Measurements from ENCODE around the gene PI4KB. TPM values are rescaled to one million over a fixed set of nuclear protein-coding genes. Genes with fewer than 3 reads are reported as not detected.
"Not testable (repeated sequence)": the region's sequence is repeated elsewhere in the genome, so short reads cannot be mapped to it uniquely, and the experiment has no call there.

The PI4KB gene
- total RNA-seq, 4 donors from 2014 or later: 93.1 to 110 (median 107) TPM

DNA sequence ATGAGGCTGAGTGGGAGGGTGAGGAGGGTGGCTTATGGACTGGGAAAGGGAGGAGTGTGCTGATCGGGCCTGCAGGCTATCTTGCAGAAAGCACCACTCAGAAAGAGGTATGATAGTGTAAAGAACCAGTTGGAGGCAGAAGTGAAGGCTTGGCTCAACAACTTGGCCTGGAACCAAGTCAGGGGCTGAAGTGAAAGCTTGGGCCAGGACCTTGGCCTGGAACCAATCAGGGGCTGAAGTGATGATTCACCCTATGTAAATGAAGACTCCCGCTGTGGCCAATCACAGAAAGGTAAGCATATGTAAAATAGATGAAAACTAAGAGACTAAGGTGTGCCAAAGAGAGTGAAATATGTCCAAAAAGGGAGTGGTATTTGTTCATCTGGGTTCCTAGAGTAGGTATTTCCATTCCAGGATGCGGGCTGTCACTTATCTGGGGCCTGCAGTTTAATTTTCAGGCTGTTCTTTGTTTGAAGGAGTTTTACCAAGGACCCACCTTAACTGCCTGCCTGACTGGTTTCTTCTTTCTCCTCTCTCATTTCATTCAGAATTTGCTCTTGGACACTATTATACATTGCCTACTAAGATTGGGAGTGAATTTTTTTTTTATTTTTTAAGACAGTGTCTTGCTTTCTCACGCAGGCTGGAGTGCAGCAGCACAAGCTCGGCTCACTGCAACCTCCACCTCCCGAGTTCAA is 25.0 kb upstream of the PI4KB start:
- H3K27me3 ChIP-seq: no peaks in the 10 kb centered on the region
- no peaks in the 10 kb centered on the region for H3K36me3 ChIP-seq
- intact Hi-C loops (cut with DNase I): loop anchor here (5.0 kb wide), 1 partner anchor 150 kb away; no protein-coding TSS in a partner anchor
- TF ChIP-seq POLR2A (IDR thresholded peaks at IDR 0.05) (no peak), CTCF (IDR thresholded peaks at IDR 0.05) (no peak)
- 84 to 88% methylated on average over 6 of the region's 6 CpGs for whole genome bisulfite sequencing, 2 donors
- H3K4me1 ChIP-seq: peaks cover 9 to 11% of the 10 kb centered on the region in 2 donors
- no peak overlapping the region for H3K4me3 ChIP-seq (replicated peaks in 1 of 3)
- no peak overlapping the region for H3K27ac ChIP-seq
- no peaks in the 10 kb centered on the region for H3K9me3 ChIP-seq
- peak in 1 of 2 donors; percentile 29 for DNase-seq

GRCh38 chr1:151350323-151350722 is 23.1 kb upstream of the PI4KB start:
- not testable (repeated sequence) for H3K27ac ChIP-seq; H3K36me3 ChIP-seq; H3K27me3 ChIP-seq; DNase-seq; H3K9me3 ChIP-seq; H3K4me3 ChIP-seq (replicated peaks in 1 of 3)
- intact Hi-C loops (cut with DNase I): loop anchor here (5.0 kb wide), 1 partner anchor 148 kb away; no protein-coding TSS in a partner anchor
- 94 to 95% methylated on average over 9 of the region's 9 CpGs for WGBS, 2 donors
- peaks cover 9 to 10% of the 10 kb centered on the region in 2 donors for H3K4me1 ChIP-seq

DNA sequence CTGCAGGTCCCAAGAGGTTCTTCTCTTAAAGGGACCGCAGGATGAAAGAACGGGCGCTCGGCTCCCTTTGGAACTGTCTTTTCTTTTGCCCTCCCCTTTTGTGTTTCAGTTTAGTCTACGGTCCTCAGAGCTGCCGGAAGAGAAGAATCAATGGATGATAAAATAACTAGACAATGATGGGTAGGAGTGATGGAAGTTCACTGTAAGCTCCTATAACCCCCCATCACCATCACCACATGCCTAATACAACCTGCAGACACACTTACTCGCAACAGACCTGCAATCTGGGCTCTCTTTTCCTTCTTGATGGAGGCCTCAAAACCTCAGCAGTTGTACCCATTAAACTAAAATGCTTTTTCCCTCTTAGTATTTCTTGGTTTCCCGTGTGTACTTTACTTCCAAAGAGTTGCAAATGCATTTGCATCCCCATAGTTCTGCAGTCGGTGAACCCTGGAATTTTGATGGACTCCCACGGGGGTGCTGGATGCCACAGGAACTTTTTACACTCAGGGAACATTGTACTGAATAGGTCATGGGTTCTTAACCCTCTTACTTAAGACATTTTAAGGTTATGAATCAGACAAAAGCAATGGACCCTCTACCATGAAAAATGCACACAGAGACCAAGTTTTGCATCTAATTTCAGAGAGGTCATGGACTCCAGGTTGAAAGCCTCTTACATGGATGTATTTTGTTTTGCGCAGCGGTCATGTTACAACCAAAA is 20.5 kb upstream of the PI4KB start:
- peak overlapping the region in 2 of 3 donors; percentile 18 to 58 for H3K4me3 ChIP-seq (replicated peaks in 1 of 3)
- intact Hi-C loops (cut with DNase I): no loop called here
- peaks cover 9 to 10% of the 10 kb centered on the region in 2 donors for H3K4me1 ChIP-seq
- peak overlapping the region in 2 of 3 donors; percentile 88 to 92 for H3K27ac ChIP-seq
- H3K9me3 ChIP-seq: no peaks in the 10 kb centered on the region
- no peak for DNase-seq
- no peak for TF ChIP-seq POLR2A (IDR thresholded peaks at IDR 0.05)
- TF ChIP-seq CTCF (IDR thresholded peaks at IDR 0.05): no peak
- H3K27me3 ChIP-seq: no peaks in the 10 kb centered on the region
- peaks cover 13 to 16% of the 10 kb centered on the region in 2 donors for H3K36me3 ChIP-seq
- 26 to 27% methylated on average over 12 of the region's 12 CpGs for WGBS, 2 donors

DNA sequence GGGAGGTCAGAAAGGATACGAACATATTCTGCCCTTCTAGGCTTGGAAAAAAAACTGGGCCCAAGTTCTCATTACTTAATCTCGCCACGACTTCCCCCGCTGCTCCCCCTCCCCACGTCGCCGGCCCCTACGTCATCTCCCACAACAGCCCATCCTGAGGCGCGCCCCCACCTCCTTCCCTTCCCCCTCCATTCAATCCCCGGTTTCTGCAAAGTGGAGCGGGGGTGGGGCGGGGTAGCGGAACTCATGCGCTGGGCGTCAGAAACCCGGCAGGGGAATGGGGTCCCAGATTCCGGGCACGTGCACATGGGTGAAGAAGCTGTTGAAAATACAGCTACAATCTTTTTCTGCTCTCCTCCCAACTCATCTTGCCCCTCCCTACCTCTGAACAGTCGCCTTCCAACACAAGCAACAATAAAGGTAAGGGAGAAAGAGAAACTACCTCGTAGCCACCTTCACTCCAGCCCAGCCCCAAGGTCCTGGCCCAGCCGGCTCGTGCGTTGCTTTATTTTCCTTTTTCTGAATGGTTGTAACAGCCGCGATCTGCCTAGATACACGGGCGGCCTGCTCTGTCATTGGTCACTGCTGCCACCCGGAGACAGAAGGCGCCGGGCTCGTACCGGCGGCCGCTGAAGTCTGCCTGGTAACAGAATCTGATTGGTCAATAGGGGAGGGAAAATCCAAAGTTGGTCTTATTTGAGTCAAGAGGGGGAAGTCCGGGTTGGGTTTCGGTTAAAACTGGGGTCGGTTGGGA is 19.7 kb upstream of the PI4KB start, which contains the start of gene RFX5:
Gene RFX5, minus strand, starts transcription at position 484 of the 754 bp plus-strand sequence. CDS start 932 bp downstream, outside the sequence.
- Histone ChIP-seq H3K4me1 (peaks cover 9 to 10% of the 10 kb centered on the region in 2 donors), H3K9me3 (no peaks in the 10 kb centered on the region), H3K36me3 (peaks cover 14 to 17% of the 10 kb centered on the region in 2 donors), H3K27ac (peak within 1 kb of the TSS; percentile 73 to 92 (median 88)), H3K4me3 (replicated peaks in 1 of 3) (peak within 1 kb of the TSS; percentile 29 to 58 (median 38)), H3K27me3 (no peaks in the 10 kb centered on the region)
- 0 to 2% methylated on average over 38 of the region's 38 CpGs for WGBS, 2 donors
- no peak for TF ChIP-seq CTCF (IDR thresholded peaks at IDR 0.05)
- TF ChIP-seq POLR2A (IDR thresholded peaks at IDR 0.05): peak in 1 of 2 donors; percentile 75
- DNase-seq: peak; percentile 96
- intact Hi-C loops (cut with DNase I): no loop called here

DNA sequence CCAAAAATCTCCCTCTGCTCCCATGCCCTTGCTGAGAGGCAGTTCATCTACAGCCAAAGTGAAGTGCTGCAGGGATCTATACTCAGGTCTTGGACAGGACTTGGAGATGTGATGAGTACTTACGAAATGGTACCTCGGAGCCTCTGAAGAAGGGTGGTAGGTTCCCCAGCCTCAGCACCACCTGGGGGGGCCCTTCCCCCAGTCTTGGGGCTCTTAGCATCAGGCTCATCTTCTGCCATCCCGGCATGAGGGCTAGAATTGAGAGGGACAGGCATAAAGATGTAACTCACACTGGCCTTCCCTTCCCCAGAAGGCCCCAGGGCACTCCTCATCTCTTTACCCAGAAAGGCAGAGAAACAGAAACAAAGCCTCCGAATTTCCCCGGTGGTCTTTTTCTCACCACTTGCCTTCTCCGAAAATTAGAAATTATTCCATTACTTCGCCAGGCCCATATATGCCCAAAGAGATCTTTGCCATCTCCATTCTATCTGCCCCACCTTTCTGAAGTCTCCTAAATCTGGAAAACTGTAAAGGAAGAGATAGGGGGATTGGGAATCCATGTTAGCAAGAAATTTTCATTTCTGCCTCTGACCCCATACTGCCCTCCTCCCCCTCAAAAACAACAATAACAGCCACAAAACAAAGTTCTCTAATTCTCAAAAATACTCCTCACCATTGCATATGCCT is 19.0 kb upstream of the PI4KB start:
- DNase-seq: no peak
- Histone ChIP-seq H3K9me3 (no peaks in the 10 kb centered on the region), H3K27me3 (no peaks in the 10 kb centered on the region), H3K27ac (peak overlapping the region; percentile 10 to 92 (median 88)), H3K36me3 (peaks cover 14 to 17% of the 10 kb centered on the region in 2 donors), H3K4me1 (peaks cover 9 to 10% of the 10 kb centered on the region in 2 donors), H3K4me3 (replicated peaks in 1 of 3) (peak overlapping the region in 2 of 3 donors; percentile 29 to 58)
- intact Hi-C loops (cut with DNase I): no loop called here
- TF ChIP-seq POLR2A (IDR thresholded peaks at IDR 0.05) (no peak), CTCF (IDR thresholded peaks at IDR 0.05) (no peak)
- WGBS, 2 donors: 48% methylated on average over 7 of the region's 7 CpGs
